ENCODE results near the gene ACSL1.
A peak's percentile ranks its signal among the peaks of the same experiment; 100 is the strongest.

Gene ACSL1

GRCh38 chr4:184826691-184827270 is 1.0 kb upstream of the ACSL1 start:
- no peak for TF ChIP-seq GABPA (IDR thresholded peaks at IDR 0.05; ENCODE audit: low read depth)
- TF ChIP-seq, protein P1, sequence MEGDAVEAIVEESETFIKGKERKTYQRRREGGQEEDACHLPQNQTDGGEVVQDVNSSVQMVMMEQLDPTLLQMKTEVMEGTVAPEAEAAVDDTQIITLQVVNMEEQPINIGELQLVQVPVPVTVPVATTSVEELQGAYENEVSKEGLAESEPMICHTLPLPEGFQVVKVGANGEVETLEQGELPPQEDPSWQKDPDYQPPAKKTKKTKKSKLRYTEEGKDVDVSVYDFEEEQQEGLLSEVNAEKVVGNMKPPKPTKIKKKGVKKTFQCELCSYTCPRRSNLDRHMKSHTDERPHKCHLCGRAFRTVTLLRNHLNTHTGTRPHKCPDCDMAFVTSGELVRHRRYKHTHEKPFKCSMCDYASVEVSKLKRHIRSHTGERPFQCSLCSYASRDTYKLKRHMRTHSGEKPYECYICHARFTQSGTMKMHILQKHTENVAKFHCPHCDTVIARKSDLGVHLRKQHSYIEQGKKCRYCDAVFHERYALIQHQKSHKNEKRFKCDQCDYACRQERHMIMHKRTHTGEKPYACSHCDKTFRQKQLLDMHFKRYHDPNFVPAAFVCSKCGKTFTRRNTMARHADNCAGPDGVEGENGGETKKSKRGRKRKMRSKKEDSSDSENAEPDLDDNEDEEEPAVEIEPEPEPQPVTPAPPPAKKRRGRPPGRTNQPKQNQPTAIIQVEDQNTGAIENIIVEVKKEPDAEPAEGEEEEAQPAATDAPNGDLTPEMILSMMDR (IDR thresholded peaks at IDR 0.05; ENCODE audit: insufficient read depth, low read length) = no peak
- TF ChIP-seq, protein P2, sequence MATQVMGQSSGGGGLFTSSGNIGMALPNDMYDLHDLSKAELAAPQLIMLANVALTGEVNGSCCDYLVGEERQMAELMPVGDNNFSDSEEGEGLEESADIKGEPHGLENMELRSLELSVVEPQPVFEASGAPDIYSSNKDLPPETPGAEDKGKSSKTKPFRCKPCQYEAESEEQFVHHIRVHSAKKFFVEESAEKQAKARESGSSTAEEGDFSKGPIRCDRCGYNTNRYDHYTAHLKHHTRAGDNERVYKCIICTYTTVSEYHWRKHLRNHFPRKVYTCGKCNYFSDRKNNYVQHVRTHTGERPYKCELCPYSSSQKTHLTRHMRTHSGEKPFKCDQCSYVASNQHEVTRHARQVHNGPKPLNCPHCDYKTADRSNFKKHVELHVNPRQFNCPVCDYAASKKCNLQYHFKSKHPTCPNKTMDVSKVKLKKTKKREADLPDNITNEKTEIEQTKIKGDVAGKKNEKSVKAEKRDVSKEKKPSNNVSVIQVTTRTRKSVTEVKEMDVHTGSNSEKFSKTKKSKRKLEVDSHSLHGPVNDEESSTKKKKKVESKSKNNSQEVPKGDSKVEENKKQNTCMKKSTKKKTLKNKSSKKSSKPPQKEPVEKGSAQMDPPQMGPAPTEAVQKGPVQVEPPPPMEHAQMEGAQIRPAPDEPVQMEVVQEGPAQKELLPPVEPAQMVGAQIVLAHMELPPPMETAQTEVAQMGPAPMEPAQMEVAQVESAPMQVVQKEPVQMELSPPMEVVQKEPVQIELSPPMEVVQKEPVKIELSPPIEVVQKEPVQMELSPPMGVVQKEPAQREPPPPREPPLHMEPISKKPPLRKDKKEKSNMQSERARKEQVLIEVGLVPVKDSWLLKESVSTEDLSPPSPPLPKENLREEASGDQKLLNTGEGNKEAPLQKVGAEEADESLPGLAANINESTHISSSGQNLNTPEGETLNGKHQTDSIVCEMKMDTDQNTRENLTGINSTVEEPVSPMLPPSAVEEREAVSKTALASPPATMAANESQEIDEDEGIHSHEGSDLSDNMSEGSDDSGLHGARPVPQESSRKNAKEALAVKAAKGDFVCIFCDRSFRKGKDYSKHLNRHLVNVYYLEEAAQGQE (IDR thresholded peaks at IDR 0.05; ENCODE audit: insufficient replicate concordance, low read depth) = no peak
- peak in 1 of 2 experiments; percentile 52 for DNase-seq (ENCODE audit: low read depth in 1 of 2, low spot score in 1 of 2)
- Histone ChIP-seq H3K27me3 (ENCODE audit: insufficient read depth, poor library complexity, severe bottlenecking) (no peaks in the 10 kb centered on the region), H3K27ac (replicated peaks) (peak overlapping the region; percentile 94), H3K4me3 (replicated peaks; ENCODE audit: insufficient read depth, low read length) (peak overlapping the region; percentile 50)

DNA sequence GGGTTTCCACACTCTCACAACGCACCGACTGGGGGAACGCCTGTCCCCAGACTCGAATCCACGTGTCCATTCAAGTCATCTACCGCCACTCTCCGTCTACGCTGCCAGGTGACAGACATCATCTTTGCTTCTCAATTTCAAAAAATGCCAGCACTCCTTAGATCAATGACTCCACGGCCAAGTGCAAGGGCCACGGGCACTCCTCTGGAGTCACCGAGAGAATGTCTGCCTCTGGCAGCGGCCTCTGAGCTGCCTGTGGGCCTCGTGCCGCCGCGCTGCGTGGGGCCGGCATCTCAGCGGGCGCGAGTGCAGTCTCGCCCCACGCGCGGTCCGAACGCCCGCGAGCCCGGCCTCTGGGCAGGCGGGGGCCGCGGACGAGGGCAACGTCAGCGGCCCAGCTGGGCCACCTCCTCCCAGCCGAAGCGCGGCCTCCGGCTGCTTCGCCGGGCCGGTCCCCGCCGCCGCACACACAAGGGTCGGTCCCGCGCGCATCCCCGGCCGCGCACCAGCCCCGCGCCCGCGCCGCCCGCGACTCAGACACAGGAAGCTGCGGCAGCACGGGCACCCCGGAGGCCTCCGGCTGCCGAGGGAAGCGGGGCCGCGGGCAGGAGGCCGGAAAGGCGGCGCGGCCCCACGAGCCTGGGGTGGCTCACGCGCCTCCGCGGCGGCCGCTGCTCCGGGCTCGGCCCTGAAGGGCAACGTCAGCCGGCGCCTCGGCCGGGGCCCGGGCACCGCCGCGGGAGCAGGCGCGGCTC is 450 bp downstream of the ACSL1 start:
- peak overlapping the region; percentile 55 for H3K27ac ChIP-seq (replicated peaks)
- no peak for TF ChIP-seq SPI1 (IDR thresholded peaks at IDR 0.05; ENCODE audit: borderline replicate concordance, low read depth)
- no peak for TF ChIP-seq GABPA (IDR thresholded peaks at IDR 0.05; ENCODE audit: low read depth)
- TF ChIP-seq, protein P1 (IDR thresholded peaks at IDR 0.05; ENCODE audit: insufficient read depth, low read length) = no peak
- TF ChIP-seq, protein P2 (IDR thresholded peaks at IDR 0.05; ENCODE audit: insufficient replicate concordance, low read depth) = no peak
- no peak for TF ChIP-seq POLR2AphosphoS5 (IDR thresholded peaks at IDR 0.05; ENCODE audit: low read depth)
- peak overlapping the region; percentile 59 for H3K4me3 ChIP-seq (replicated peaks; ENCODE audit: insufficient read depth, low read length)
- peak in 1 of 2 experiments; percentile 23 for DNase-seq (ENCODE audit: low read depth in 1 of 2, low spot score in 1 of 2)
- H3K27me3 ChIP-seq (ENCODE audit: insufficient read depth, poor library complexity, severe bottlenecking) = no peaks in the 10 kb centered on the region

- Histone ChIP-seq H3K27me3 (ENCODE audit: insufficient read depth, poor library complexity, severe bottlenecking) (no peaks in the 10 kb centered on the region), H3K4me3 (replicated peaks; ENCODE audit: insufficient read depth, low read length) (peak overlapping the region; percentile 59), H3K27ac (replicated peaks) (peak overlapping the region; percentile 55)
- DNase-seq (ENCODE audit: low read depth in 1 of 2, low spot score in 1 of 2) = no peak
- TF ChIP-seq, protein P2 (IDR thresholded peaks at IDR 0.05; ENCODE audit: insufficient replicate concordance, low read depth) = no peak
- TF ChIP-seq, protein P1 (IDR thresholded peaks at IDR 0.05; ENCODE audit: insufficient read depth, low read length) = no peak
- TF ChIP-seq POLR2AphosphoS5 (IDR thresholded peaks at IDR 0.05; ENCODE audit: low read depth) = no peak
- TF ChIP-seq GABPA (IDR thresholded peaks at IDR 0.05; ENCODE audit: low read depth) = no peak
- no peak for TF ChIP-seq SPI1 (IDR thresholded peaks at IDR 0.05; ENCODE audit: borderline replicate concordance, low read depth)
Observed at GRCh38 chr4:184824776-184825084, 1.0 kb downstream of the ACSL1 start.

All from HL-60 (cell line).